OCI-LY7 (cell line): ENCODE measurements around the gene FBXO45.

Experiments used
- EZH2phosphoT487 ChIP-seq: fragments of 200-600 bp; sonication (generic); IDR thresholded peaks from 2 replicates; pipeline ENCODE4 v1.6.1; 2018; ENCODE audit warnings: low read depth, borderline replicate concordance, mild to moderate bottlenecking, mixed run types, antibody characterized with exemption, low read length, moderate library complexity, mixed read lengths
- TF ChIP-seq, protein P1 (sequence below): fragments of 200-600 bp; sonication (generic); conservative IDR thresholded peaks from 2 replicates; pipeline ENCODE4 v1.5.1; 2014; ENCODE audit warnings: mild to moderate bottlenecking, antibody characterized with exemption, low read length, moderate library complexity, mixed read lengths

DNA sequence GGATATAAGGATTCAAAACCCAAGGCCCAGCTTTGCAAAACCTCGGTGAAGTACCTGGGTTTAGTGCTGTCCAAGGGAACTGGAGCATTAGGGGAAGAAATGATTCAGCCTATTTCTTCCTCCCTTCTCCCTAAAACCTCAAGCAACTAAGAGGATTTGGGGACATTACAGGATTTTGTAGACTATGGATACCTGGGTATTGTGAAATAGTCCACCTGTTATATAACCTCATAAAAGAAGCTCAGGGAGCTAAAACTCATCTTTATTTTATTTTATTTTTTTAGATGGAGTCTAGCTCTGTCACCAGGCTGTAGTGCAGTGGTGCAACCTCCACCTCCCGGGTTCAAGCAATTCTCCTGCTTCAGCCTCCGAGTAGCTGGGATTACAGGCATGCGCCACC, 44.6 kb upstream of the FBXO45 start:
- TF ChIP-seq, protein P1, sequence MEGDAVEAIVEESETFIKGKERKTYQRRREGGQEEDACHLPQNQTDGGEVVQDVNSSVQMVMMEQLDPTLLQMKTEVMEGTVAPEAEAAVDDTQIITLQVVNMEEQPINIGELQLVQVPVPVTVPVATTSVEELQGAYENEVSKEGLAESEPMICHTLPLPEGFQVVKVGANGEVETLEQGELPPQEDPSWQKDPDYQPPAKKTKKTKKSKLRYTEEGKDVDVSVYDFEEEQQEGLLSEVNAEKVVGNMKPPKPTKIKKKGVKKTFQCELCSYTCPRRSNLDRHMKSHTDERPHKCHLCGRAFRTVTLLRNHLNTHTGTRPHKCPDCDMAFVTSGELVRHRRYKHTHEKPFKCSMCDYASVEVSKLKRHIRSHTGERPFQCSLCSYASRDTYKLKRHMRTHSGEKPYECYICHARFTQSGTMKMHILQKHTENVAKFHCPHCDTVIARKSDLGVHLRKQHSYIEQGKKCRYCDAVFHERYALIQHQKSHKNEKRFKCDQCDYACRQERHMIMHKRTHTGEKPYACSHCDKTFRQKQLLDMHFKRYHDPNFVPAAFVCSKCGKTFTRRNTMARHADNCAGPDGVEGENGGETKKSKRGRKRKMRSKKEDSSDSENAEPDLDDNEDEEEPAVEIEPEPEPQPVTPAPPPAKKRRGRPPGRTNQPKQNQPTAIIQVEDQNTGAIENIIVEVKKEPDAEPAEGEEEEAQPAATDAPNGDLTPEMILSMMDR: no peak
- TF ChIP-seq EZH2phosphoT487: no peak
